HG02870 (cell line): ENCODE measurements around the gene UBALD2.

Experiments
- ATAC-seq: cut with Tn5 transposase; IDR thresholded peaks from one replicate; pipeline ENCODE4 v1.9.1; 2021; ENCODE audit warnings: mild to moderate bottlenecking, moderate library complexity; ENCODE audit not compliant: unreplicated experiment

UBALD2 gene

DNA sequence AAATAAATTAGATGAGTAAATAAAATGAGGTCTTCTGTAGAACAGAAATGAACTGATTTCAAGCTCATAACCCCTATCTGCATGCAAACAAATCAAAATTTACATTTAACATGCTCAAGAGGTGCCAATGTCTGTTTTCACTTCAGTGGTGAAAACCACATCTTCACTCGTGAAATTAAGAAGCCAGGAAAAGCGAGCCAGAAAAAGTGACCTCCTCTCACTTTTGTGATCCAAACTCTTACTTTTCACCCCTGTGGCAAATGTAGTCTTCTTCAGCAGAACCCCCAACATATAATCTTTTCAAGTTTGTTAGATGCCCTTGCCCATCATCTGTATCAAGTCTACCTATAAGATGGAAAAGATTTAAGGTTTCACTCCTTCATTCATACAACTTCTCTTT, 52.4 kb downstream of the UBALD2 start:
- ATAC-seq: no peak

DNA sequence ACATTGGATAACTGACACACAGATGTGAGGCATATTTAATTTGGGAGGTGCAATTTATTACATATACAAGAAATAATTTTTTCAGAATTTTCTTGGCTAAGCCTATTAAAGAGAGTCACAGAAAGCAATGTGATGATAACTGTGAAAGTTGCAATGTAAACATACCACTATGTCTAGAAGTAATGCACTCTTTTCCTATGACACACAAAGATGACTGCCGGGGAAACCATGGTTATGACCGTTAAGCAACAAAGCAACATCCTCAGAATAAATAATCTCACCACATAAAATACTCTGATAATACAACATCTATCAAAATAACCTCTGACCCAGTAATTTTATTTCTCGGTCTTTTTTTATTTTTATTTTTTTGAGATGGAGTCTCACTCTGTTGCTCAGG, 53.4 kb downstream of the UBALD2 start:
- ATAC-seq: no peak
